RWPE2 (cell line): Measurements from ENCODE around the gene SUMF1.

Experiments used
- ATAC-seq: fragments of 200-7000 bp; cut with Tn5 transposase; 3 replicates; pipeline ENCODE4 v1.9.1; 2021; ENCODE audit warnings: low read depth
- DNase-seq: peaks from one replicate; pipeline ENCODE4 v3.0.0-alpha.2; 2020; ENCODE audit warnings: low spot score
- H3K27ac ChIP-seq: fragments of 450-650 bp; 2 replicates; pipeline ENCODE4 v1.5.1; 2017; ENCODE audit warnings: mild to moderate bottlenecking; ENCODE audit not compliant: poor library complexity, severe bottlenecking
- H3K27me3 ChIP-seq: fragments of 250-450 bp; sonication (Bioruptor Pico); 2 replicates; pipeline ENCODE4 v1.5.1; 2021; ENCODE audit warnings: mild to moderate bottlenecking, moderate library complexity; ENCODE audit not compliant: insufficient read depth, poor library complexity, severe bottlenecking
- H3K36me3 ChIP-seq: fragments of 250-450 bp; sonication (Bioruptor Pico); 2 replicates; pipeline ENCODE4 v1.5.1; 2020; ENCODE audit warnings: low read depth, mild to moderate bottlenecking, moderate library complexity
- H3K4me1 ChIP-seq: fragments of 250-450 bp; sonication (Bioruptor Pico); 2 replicates; pipeline ENCODE4 v1.5.1; 2021; ENCODE audit warnings: mild to moderate bottlenecking, moderate library complexity; ENCODE audit not compliant: insufficient read depth, poor library complexity, severe bottlenecking
- H3K4me3 ChIP-seq: fragments of 250-450 bp; sonication (Bioruptor Pico); 2 replicates; pipeline ENCODE4 v1.5.1; 2021; ENCODE audit warnings: mild to moderate bottlenecking, moderate library complexity; ENCODE audit not compliant: severe bottlenecking
- H3K9me3 ChIP-seq: fragments of 250-450 bp; sonication (Bioruptor Pico); 2 replicates; pipeline ENCODE4 v1.5.1; 2021; ENCODE audit warnings: mild to moderate bottlenecking, moderate library complexity; ENCODE audit not compliant: severe bottlenecking
- TF ChIP-seq, protein P1 (sequence below): fragments of 450-650 bp; IDR thresholded peaks from one replicate; pipeline ENCODE4 v1.5.1; 2017; ENCODE audit warnings: mild to moderate bottlenecking, moderate library complexity; ENCODE audit not compliant: poor library complexity, severe bottlenecking

SUMF1 gene

DNA sequence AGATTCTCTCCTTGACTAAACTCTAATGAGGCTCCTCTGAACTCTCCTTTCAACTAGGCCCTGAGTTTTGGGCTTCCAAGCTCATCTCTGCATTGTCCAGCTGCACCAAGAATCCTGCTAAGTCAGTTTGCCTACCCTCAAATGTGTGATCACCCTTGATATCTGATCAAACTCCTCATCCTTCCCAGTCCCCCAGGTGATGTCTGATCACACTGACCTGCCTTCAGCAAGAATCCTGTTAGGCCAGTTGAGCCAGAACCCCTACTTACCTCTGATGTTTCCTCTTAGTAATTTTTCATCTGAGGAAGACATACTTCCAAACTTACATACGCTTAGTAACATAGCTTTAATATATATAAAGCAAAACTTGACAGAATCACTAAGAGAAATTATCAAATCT lies 28.8 kb downstream of the SUMF1 start:
- H3K9me3 ChIP-seq = no peaks in the 10 kb centered on the region
- TF ChIP-seq, protein P1, sequence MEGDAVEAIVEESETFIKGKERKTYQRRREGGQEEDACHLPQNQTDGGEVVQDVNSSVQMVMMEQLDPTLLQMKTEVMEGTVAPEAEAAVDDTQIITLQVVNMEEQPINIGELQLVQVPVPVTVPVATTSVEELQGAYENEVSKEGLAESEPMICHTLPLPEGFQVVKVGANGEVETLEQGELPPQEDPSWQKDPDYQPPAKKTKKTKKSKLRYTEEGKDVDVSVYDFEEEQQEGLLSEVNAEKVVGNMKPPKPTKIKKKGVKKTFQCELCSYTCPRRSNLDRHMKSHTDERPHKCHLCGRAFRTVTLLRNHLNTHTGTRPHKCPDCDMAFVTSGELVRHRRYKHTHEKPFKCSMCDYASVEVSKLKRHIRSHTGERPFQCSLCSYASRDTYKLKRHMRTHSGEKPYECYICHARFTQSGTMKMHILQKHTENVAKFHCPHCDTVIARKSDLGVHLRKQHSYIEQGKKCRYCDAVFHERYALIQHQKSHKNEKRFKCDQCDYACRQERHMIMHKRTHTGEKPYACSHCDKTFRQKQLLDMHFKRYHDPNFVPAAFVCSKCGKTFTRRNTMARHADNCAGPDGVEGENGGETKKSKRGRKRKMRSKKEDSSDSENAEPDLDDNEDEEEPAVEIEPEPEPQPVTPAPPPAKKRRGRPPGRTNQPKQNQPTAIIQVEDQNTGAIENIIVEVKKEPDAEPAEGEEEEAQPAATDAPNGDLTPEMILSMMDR = no peak
- no peak for ATAC-seq

DNA sequence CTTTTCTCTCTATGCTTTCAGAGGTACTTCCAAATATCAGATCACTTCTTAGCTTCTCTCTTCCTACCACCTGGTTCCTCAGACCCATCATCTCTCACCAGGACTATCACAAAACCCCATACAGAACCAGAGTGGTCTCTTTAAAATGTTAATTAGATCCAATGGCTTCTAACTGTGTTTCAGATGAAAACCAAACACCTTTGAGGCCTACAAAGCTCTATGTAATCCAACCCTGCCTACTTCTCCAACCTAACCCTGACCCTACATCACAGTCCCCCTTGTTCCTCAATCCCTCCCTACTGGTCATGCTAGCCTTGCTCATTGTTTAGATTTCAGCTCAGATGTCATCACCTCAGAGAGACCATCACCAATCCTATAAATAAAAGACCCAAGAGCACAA lies 34.8 kb downstream of the SUMF1 start:
- H3K27ac ChIP-seq = no peak overlapping the region
- TF ChIP-seq, protein P1 = no peak
- peaks cover 8% of the 10 kb centered on the region for H3K36me3 ChIP-seq
- DNase-seq (no peak), ATAC-seq (no peak)
- no peaks in the 10 kb centered on the region for H3K4me1 ChIP-seq
- H3K4me3 ChIP-seq = no peak overlapping the region
- H3K27me3 ChIP-seq = no peaks in the 10 kb centered on the region
- H3K9me3 ChIP-seq = no peaks in the 10 kb centered on the region

More for the DNA sequence above, 28.8 kb downstream of the SUMF1 start:
- Histone ChIP-seq H3K27me3 (no peaks in the 10 kb centered on the region), H3K27ac (no peak overlapping the region), H3K4me3 (no peak overlapping the region), H3K4me1 (no peaks in the 10 kb centered on the region), H3K36me3 (peaks cover 12% of the 10 kb centered on the region)
- DNase-seq = no peak

DNA sequence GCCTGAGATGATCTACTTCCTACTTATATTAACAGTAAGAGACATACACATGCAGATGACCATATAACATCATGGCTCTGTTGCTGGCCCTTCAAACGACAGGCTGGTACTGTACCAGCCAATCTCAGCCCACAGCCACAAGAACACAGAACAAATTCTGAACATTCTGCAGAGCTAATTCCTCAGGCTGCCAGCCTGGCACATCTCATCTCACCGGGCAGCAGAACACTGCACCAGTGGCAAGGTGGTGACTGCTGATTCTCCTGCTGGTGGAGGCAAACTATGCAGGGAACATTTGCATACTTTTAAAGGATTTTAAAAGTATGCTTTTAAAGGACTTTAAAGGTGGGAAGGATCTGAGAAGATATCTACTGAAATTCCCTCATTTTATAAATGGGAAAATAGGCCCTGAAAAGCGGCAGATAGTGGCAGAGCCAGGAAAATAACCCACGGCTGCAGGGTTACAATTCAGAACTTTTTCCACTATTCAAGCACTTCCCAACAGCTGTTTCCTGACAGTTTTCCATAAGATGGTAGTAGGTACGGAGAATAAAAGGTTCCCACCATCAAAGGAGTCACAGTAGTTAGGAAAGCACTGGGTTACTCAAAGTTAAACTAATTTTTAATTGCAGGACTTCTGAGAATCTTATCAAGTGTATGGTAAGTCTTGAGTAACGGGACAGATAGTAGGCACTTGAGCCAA lies 37.3 kb downstream of the SUMF1 start:
- TF ChIP-seq, protein P1 = no peak
- H3K36me3 ChIP-seq = peaks cover 8% of the 10 kb centered on the region
- H3K27ac ChIP-seq = no peak overlapping the region
- ATAC-seq = no peak
- H3K4me1 ChIP-seq = peaks cover 8% of the 10 kb centered on the region
- H3K27me3 ChIP-seq = no peaks in the 10 kb centered on the region
- no peaks in the 10 kb centered on the region for H3K9me3 ChIP-seq
- DNase-seq = no peak
- H3K4me3 ChIP-seq = no peak overlapping the region

DNA sequence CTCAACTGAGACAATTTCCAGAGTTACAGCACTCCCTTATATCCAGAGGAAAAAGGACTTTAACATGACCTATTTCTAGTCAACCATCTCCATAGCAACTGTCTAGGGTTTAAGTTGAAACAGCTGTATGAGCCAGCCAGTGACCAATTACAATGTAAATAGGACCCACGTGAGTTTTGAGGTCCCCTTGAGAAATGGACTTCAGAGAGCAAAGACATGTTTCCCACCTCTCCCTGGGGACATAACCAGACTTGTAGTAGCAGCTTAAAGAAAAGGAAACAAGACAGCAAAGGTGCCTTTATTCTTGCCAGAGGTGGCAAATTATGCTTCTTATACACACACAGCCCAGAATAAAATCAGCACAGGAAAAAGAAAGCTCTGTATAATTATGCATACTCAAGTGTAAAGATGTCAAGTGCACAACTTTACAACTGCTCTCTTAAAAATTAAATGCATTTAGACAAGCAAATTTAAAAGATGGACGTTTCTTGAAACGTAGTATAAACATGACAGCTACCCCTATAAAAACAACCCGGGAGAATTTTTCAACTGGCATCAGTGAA lies 40.2 kb downstream of the SUMF1 start:
- H3K9me3 ChIP-seq = no peaks in the 10 kb centered on the region
- ATAC-seq = peak; percentile 50; the same call in 2 of the 3 replicates
- TF ChIP-seq, protein P1 = no peak
- peaks cover 9% of the 10 kb centered on the region for H3K4me1 ChIP-seq
- H3K4me3 ChIP-seq = no peak overlapping the region
- H3K27ac ChIP-seq = no peak overlapping the region
- no peaks in the 10 kb centered on the region for H3K36me3 ChIP-seq
- H3K27me3 ChIP-seq = no peaks in the 10 kb centered on the region
- no peak for DNase-seq

DNA sequence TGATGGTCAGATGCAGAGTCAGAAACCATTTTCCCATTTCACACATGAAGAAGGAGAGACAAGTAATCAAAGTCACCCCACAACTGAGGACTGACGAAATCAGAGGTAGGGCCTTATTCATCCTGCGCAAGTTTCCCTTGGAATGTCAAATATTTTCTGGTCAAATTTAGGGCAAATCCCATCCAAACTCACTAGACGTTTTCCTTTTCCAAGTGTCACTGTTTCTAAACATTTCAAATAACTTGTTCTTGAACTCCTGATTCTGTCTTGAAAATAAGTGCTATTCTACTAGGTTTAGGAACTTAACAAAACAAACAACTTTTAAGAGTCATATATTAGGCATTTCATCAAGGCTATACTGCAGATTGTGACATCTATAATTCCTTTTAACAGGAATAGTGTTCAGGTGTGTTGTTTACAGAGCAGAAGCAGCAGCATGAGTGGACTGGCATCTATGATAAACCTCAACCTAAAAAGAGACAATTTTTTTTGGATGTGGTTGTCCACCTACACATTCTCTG lies 40.7 kb downstream of the SUMF1 start:
- ATAC-seq (peak; percentile 75), DNase-seq (no peak)
- Histone ChIP-seq H3K4me1 (peaks cover 14% of the 10 kb centered on the region), H3K27ac (no peak overlapping the region), H3K4me3 (no peak overlapping the region), H3K36me3 (no peaks in the 10 kb centered on the region), H3K27me3 (no peaks in the 10 kb centered on the region), H3K9me3 (no peaks in the 10 kb centered on the region)
- TF ChIP-seq, protein P1 = no peak
